COLO668 (cell line): ENCODE measurements around the gene CERCAM.
A peak's percentile ranks its signal among the peaks of the same experiment; 100 is the strongest.
"Not testable (repeated sequence)": the region's sequence is repeated elsewhere in the genome, so short reads cannot be mapped to it uniquely, and the experiment has no call there.

Experiments used
- DNase-seq: peaks from one replicate; lab custom pipeline; 2025; ENCODE audit not compliant: unreplicated experiment; lab: John Stamatoyannopoulos, UW

The CERCAM gene

GRCh38 chr9:128416014-128416413, 4.6 kb upstream of the CERCAM start:
- no peak for DNase-seq

GRCh38 chr9:128416432-128417019, 4.1 kb upstream of the CERCAM start:
- no peak for DNase-seq

DNA sequence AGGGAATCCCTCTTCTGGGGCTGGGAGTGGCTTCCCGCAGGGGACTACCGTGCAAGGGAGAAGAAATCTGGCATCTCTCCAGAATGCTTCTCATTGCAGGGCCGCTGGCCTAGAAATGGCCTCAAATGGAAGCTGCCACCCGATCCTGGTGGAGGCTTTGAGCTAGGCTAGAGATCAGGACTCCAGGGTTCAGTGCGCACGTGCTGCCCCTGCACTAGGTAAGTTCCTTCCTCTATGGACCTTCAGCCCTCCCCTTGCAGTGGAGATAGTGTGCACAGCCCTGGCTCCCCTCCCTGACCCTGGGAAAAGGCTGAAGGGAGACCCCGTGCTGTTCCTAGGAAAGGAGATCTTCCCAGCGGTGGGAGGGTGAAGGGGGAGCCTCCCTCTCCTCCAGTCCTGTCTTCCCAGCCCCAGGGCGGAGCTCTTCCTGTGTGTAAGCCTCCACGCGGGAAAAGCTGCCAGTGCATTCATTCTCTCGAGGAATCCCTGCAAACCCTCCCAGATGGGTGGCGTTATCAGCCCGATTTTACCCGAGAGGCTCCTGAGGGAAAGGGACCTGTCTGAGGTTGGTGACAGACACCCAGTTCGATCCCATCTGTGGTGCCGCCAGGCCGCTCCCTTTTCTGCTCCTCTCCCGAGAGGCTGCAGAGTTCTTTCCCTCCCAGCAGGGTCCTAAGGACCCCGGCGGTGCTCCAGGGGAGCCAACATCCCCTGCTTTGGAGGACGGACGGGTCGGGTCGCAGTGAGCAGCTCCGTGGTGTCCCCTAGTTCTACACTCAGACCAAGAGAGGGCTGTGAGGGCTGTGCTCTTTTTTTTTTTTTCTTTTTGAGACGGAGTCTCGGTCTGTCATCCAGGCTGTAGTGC, 1.4 kb upstream of the CERCAM start:
- DNase-seq, result no peak

- DNase-seq, result peak; percentile 73
Measured at GRCh38 chr9:128420060-128420650, 502 bp upstream of the CERCAM start.

DNA sequence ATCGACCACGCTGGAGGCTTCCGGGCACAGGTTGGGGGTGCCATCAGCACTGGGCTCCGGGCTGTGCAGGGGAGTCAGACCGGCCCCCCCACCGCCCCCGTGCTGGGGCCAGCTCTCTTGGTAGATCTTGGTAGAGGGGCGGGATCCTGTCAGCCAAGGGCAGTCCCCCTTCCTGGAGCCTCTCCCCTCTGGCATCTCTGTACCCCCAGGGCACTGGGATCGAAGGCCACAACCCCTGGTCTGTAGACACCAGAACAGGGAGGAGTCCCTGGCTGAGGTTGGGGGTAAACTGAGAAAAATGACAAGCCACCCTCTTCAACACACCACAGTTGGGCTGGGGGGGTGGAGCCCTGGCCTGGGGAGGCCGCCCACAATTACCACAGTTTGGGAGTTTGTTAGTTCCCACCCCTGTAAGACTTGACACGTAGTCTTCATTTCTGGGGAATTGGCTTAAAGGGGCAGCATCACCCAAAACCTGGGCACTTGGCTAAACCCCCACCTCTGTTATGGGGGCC, 882 bp downstream of the CERCAM start:
- DNase-seq, result no peak

DNA sequence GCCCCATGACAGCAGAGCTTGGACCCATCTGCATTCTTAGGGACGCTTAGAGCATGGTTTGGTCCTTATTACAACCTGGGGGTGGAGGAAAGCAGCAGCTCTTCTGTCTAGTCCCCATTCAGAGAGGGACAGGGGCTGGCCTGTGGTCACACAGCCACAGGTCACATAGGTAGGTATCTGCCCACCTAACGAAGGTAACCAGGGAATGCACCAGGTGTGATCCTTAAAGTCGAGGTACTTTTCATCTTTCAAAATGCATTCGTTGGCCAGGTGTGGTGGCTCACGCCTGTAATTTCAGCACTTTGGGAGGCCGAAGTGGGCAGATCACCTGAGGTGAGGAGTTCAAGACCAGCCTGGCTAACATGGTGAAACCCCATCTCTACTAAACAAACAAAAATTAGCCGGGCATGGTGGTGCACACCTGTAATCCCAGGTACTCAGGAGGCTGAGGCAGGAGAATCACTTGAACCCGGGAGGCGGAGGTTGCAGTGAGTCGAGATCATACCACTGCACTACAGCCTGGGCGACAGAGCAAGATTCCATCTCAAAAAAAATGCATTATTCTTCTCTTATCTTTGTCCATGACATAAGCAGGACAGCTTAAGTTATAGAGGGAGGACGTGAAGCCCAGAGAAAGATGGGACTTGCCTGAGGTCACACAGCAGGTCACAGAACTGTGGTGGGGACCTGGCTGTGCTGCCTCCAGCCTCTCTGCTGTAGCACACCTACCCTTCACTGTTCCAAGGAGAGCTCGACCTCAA, 1.5 kb downstream of the CERCAM start:
- DNase-seq, result not testable (repeated sequence)

GRCh38 chr9:128422783-128423150, 2.1 kb downstream of the CERCAM start:
- no peak for DNase-seq

DNA sequence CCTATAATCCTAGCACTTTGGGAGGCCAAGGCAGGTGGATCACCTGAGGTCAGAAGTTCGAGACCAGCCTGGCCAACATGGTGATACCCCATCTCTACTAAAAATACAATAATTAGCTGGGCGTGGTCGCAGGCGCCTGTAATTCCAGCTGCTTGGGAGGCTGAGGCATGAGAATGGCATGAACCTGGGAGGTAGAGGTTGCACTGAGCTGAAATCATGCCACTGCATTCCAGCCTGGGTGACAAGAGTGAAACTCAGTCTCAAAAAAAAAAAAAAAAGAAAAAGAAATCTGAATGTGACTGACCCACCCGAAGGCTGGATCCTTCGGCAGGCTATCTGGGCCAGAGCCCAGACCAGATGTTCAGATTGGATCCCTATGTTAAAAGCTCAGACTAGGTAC, 2.7 kb downstream of the CERCAM start:
- not testable (repeated sequence) for DNase-seq

DNA sequence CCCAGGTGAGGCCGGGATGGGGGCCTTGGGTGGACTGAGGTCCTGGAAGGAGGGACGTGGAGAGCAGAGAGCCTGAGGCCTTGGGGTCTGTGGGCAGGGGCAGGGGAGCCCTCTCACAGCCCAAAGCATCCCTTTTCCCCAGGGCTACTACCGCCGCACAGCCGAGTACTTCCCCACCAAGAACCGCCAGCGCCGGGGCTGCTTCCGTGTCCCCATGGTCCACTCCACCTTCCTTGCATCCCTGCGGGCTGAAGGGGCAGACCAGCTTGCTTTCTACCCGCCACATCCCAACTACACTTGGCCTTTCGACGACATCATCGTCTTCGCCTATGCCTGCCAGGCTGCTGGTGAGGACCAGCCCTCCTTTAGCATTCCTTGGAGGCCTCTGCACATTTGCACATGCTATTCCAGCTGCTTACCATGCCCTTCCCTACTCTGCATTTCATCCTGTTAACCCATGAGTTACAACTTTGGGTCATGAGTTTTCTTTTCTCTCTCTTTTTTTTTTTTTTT, 3.7 kb downstream of the CERCAM start:
- no peak for DNase-seq

GRCh38 chr9:128428644-128429512, 8.2 kb downstream of the CERCAM start:
- DNase-seq, result no peak

- no peak for DNase-seq
Measured at GRCh38 chr9:128429513-128430086, 8.9 kb downstream of the CERCAM start.

DNA sequence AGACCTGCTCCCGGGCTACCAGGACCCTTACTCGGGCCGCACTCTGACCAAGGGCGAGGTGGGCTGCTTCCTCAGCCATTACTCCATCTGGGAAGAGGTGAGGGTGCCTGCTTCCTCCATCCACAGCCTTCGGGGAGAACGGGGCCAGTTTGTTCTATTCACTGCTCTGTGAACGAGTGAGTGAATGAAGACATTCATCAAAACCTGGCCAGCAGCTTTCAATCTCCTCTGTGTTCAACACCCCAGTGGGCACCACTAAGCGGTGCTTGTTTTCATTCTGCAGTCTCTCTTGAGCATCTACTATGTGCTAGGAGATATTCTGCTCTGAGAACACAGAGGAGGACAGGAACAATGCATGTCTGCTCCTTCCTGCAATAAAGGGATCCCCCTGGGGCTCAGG, 10.6 kb downstream of the CERCAM start:
- DNase-seq, result no peak

GRCh38 chr9:128434340-128434739, 13.7 kb downstream of the CERCAM start:
- DNase-seq, result no peak

DNA sequence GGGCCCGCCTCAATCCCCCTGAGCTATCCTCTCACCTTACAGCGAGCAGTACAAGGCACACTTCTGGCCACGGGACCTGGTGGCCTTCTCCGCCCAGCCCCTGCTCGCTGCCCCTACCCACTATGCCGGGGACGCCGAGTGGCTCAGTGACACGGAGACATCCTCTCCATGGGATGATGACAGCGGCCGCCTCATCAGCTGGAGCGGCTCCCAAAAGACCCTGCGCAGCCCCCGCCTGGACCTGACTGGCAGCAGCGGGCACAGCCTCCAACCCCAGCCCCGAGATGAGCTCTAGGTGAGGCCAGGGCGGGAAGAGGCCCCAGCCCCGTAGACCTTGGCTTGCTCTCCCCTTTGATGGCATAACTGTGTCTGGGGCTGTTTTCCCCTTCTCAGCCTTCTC, 15.0 kb downstream of the CERCAM start:
- DNase-seq, result no peak

DNA sequence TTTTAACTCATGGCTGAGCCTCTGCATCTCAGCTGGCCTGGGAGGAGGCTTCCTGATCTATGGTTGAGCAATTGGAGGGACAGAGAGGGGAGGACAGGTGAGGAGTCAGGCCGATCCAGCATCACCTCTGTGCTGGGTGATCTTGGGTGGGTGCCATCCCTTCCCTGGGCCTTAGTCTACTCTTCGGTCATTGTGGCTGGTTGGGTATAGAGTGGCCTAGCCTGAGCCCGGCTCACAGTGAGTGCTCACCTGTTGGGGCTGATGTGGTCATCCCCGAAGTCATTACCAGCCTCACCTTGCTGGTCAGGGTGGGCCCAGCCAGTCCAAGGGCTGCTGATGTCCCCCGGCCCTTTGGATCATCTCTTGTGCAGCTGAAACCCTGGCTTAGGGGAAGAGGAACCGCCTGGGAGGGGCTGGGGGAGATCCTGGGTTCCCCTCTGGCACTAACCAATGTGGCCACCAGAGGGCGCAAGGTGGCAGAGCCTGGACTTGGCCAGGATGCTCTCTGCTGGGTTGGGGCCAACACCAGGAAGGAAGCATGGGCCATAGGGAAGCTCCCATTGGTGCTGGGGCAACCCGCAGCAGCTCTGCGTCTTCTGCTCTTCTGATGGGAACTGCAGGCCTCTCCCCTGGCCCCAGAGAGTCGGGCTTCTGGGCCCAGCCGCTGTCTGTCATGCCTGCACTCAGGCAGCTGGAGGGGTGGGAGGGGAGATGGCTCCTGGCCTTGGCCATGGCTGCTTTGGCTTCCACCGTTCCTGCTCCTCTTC, 17.9 kb downstream of the CERCAM start:
- peak; percentile 79 for DNase-seq

- no peak for DNase-seq
Measured at GRCh38 chr9:128439273-128439672, 18.6 kb downstream of the CERCAM start.

- no peak for DNase-seq
Measured at GRCh38 chr9:128442150-128442549, 21.5 kb downstream of the CERCAM start.

- DNase-seq, result not testable (repeated sequence)
Measured at GRCh38 chr9:128446505-128446904, 25.8 kb downstream of the CERCAM start.

GRCh38 chr9:128448746-128449145, 28.1 kb downstream of the CERCAM start:
- DNase-seq, result no peak
